Liver (tissue), 9 donors: ENCODE data around the gene GPS2. TPM values are rescaled to one million over a fixed set of nuclear protein-coding genes. Genes with fewer than 3 reads are reported as not detected.

Source experiments
- DNase-seq: peaks from one replicate; pipeline ENCODE4 v3.0.0-alpha.2; 2017; ENCODE audit warnings: low spot score
- H3K27ac ChIP-seq, 2 donors: one replicate each; pipeline ENCODE4 v1.7.0; 2013; ENCODE audit warnings: inconsistent platforms in 2 of 2, low read length in 2 of 2, control low read depth in 1 of 2, low read depth in 1 of 2, mild to moderate bottlenecking in 1 of 2
- H3K27me3 ChIP-seq, 4 donors: one replicate each; pipeline versions ENCODE4 v1.6.1 to v1.7.0; 2013; ENCODE audit warnings: low read length in 3 of 4, inconsistent platforms in 1 of 4, mild to moderate bottlenecking in 1 of 4, moderate library complexity in 1 of 4; ENCODE audit not compliant: control insufficient read depth in 4 of 4, insufficient read depth in 4 of 4
- H3K36me3 ChIP-seq, 4 donors: one replicate each; pipeline versions ENCODE4 v1.6.1 to v1.7.0; 2013; ENCODE audit warnings: low read length in 3 of 4, mild to moderate bottlenecking in 3 of 4, low read depth in 1 of 4, moderate library complexity in 1 of 4; ENCODE audit not compliant: control insufficient read depth in 4 of 4, insufficient read depth in 3 of 4
- H3K4me1 ChIP-seq, 4 donors: one replicate each; pipeline versions ENCODE4 v1.6.1 to v1.7.0; 2013; ENCODE audit warnings: low read length in 3 of 4, mild to moderate bottlenecking in 3 of 4, moderate library complexity in 1 of 4; ENCODE audit not compliant: control insufficient read depth in 4 of 4, insufficient read depth in 4 of 4
- H3K4me3 ChIP-seq, 3 donors: one replicate each; pipeline versions ENCODE4 v1.6.1 to v1.7.0; 2013; ENCODE audit warnings: low read length in 3 of 3, control low read depth in 1 of 3, low read depth in 1 of 3, mild to moderate bottlenecking in 1 of 3
- H3K9ac ChIP-seq, 2 donors: one replicate each; pipeline ENCODE4 v1.7.0; 2013; ENCODE audit warnings: low read length in 2 of 2, mild to moderate bottlenecking in 2 of 2, moderate library complexity in 2 of 2, control low read depth in 1 of 2, low read depth in 1 of 2
- H3K9me3 ChIP-seq, 4 donors: one replicate each; pipeline versions ENCODE4 v1.6.1 to v1.7.0; 2013; ENCODE audit warnings: low read length in 3 of 4; ENCODE audit not compliant: control insufficient read depth in 4 of 4
- ATF3 ChIP-seq: IDR thresholded peaks from 2 replicates; pipeline ENCODE4 v1.6.1; 2016; ENCODE audit warnings: antibody characterized with exemption
- CTCF ChIP-seq: fragments of 150-350 bp; IDR thresholded peaks from 2 replicates; pipeline ENCODE4 v1.5.1; 2017; ENCODE audit warnings: improper control_type of control experiment, low read depth, low read length; ENCODE audit not compliant: missing input control
- EGR1 ChIP-seq, 2 donors: IDR thresholded peaks; 2 replicates each; pipeline ENCODE4 v1.6.1; 2016 to 2018; ENCODE audit warnings: antibody characterized with exemption in 2 of 2, low read depth in 2 of 2
- FOXA1 ChIP-seq: IDR thresholded peaks from 2 replicates; pipeline ENCODE4 v1.6.1; 2016; ENCODE audit warnings: antibody characterized with exemption
- FOXA2 ChIP-seq: IDR thresholded peaks from 2 replicates; pipeline ENCODE4 v1.6.1; 2016; ENCODE audit warnings: antibody characterized with exemption
- GABPA ChIP-seq, 2 donors: IDR thresholded peaks in 1 of 2; conservative IDR thresholded peaks in 1 of 2; 2 replicates each; pipeline ENCODE4 v1.6.1; 2016; ENCODE audit warnings: antibody characterized with exemption in 2 of 2, mild to moderate bottlenecking in 1 of 2, moderate library complexity in 1 of 2
- HNF4A ChIP-seq, 2 donors: conservative IDR thresholded peaks; 2 replicates each; pipeline ENCODE4 v1.6.1; 2016; ENCODE audit warnings: antibody characterized with exemption in 2 of 2, mild to moderate bottlenecking in 2 of 2
- HNF4G ChIP-seq: IDR thresholded peaks from 2 replicates; pipeline ENCODE4 v1.6.1; 2016; ENCODE audit warnings: antibody characterized with exemption
- JUND ChIP-seq, 2 donors: IDR thresholded peaks; 2 replicates each; pipeline ENCODE4 v1.6.1; 2016; ENCODE audit warnings: antibody characterized with exemption in 2 of 2
- MAX ChIP-seq: IDR thresholded peaks from 2 replicates; pipeline ENCODE4 v1.6.1; 2016; ENCODE audit warnings: antibody characterized with exemption
- NR2F2 ChIP-seq: IDR thresholded peaks from 2 replicates; pipeline ENCODE4 v1.6.1; 2016; ENCODE audit warnings: antibody characterized with exemption
- REST ChIP-seq: IDR thresholded peaks from 2 replicates; pipeline ENCODE4 v1.6.1; 2016; ENCODE audit warnings: antibody characterized with exemption, mild to moderate bottlenecking
- RXRA ChIP-seq, 2 donors: IDR thresholded peaks; 2 replicates each; pipeline ENCODE4 v1.6.1; 2017 to 2018; ENCODE audit warnings: antibody characterized with exemption in 2 of 2, mild to moderate bottlenecking in 1 of 2
- SP1 ChIP-seq: IDR thresholded peaks from 2 replicates; pipeline ENCODE4 v1.6.1; 2018; ENCODE audit warnings: antibody characterized with exemption, mild to moderate bottlenecking
- TAF1 ChIP-seq: conservative IDR thresholded peaks from 2 replicates; pipeline ENCODE4 v1.6.1; 2016; ENCODE audit warnings: antibody characterized with exemption, mild to moderate bottlenecking
- YY1 ChIP-seq: IDR thresholded peaks from 2 replicates; pipeline ENCODE4 v1.6.1; 2016; ENCODE audit warnings: antibody characterized with exemption, mild to moderate bottlenecking
- ZBTB33 ChIP-seq: IDR thresholded peaks from 2 replicates; pipeline ENCODE4 v1.6.1; 2016; ENCODE audit warnings: antibody characterized with exemption
- WGBS: extraction: QIAGEN DNeasy Blood & Tissue Kit; methylation state at CpG from one replicate; pipeline ENCODE4 v1.1.7; 2013; 5-methylcytosine and 5-hydroxymethylcytosine counted together
- polyA plus RNA-seq, 2 donors: library from polyadenylated mRNA; stranded (reverse) in 1 of 2; unstranded in 1 of 2; fragments of 200-250 nt in 1 of 2; fragments of >200 nt in 1 of 2; fragmentation: Nextera tagmentation in 1 of 2; extraction: Ambion mirVana in 1 of 2; gene quantifications; one replicate each; pipeline versions ENCODE4 v1.2.1 to v1.2.3, GENCODE V29; 2013 to 2015
- total RNA-seq, 2 donors: library from RNA; depleted of rRNA; stranded (reverse); fragments of >200 nt; gene quantifications; one replicate each; pipeline ENCODE4 v1.2.3, GENCODE V29; 2014
- donor health status: healthy.
- donor health status: healthy.
- donor health status: healthy.
- donor health status: healthy.
- donor health status: healthy.

GPS2 gene
- total and polyA plus RNA-seq, 4 donors: 20.8 to 43.1 (median 22.8) TPM

- TF ChIP-seq HNF4G (no peak), RXRA (IDR thresholded peaks at IDR 0.05) (peak; percentile 52 to 73), FOXA2 (no peak), EGR1 (IDR thresholded peaks at IDR 0.05; ENCODE audit: low read depth in 2 of 2) (no peak), ATF3 (no peak), MAX (no peak), FOXA1 (peak; percentile 12)
Measured at GRCh38 chr17:7329374-7329996, 14.3 kb upstream of the GPS2 start (continued).

- DNase-seq: no peak
- Histone ChIP-seq H3K27ac (peak within 1 kb of the TSS; percentile 65 to 82), H3K36me3 (peaks cover 0 to 23% (median 8%) of the 10 kb centered on the region in 4 donors), H3K9me3 (no peaks in the 10 kb centered on the region), H3K9ac (peak within 1 kb of the TSS; percentile 57 to 68), H3K4me3 (peak within 1 kb of the TSS; percentile 70 to 93 (median 84)), H3K4me1 (peaks cover 8 to 22% (median 15%) of the 10 kb centered on the region in 4 donors), H3K27me3 (no peaks in the 10 kb centered on the region)
- WGBS: under 1% methylated on average over 50 of the region's 50 CpGs
- TF ChIP-seq ZBTB33 (no peak), HNF4G (no peak), GABPA (IDR thresholded peaks at IDR 0.05 in 1 of 2, conservative IDR thresholded peaks at IDR 0.05 in 1 of 2) (no peak), FOXA1 (no peak), EGR1 (IDR thresholded peaks at IDR 0.05; ENCODE audit: low read depth in 2 of 2) (no peak), JUND (IDR thresholded peaks at IDR 0.05) (no peak), NR2F2 (no peak), SP1 (no peak), HNF4A (conservative IDR thresholded peaks at IDR 0.05) (no peak)
Measured at GRCh38 chr17:7328840-7329373, 13.7 kb upstream of the GPS2 start, which contains the start of gene NEURL4. NEURL4 (minus strand) TSS chr17:7329335; CDS start chr17:7329312, 23 bp downstream.

- H3K27me3 ChIP-seq: no peaks in the 10 kb centered on the region
- no peak overlapping the region for H3K9ac ChIP-seq
- H3K9me3 ChIP-seq: no peaks in the 10 kb centered on the region
- TF ChIP-seq JUND (IDR thresholded peaks at IDR 0.05) (no peak), REST (no peak), GABPA (IDR thresholded peaks at IDR 0.05 in 1 of 2, conservative IDR thresholded peaks at IDR 0.05 in 1 of 2) (no peak), RXRA (IDR thresholded peaks at IDR 0.05) (no peak), SP1 (no peak), NR2F2 (no peak), FOXA1 (no peak), FOXA2 (no peak), CTCF (no peak), EGR1 (IDR thresholded peaks at IDR 0.05; ENCODE audit: low read depth in 2 of 2) (no peak), YY1 (no peak), TAF1 (no peak), ATF3 (no peak), ZBTB33 (no peak)
- no peak overlapping the region for H3K4me3 ChIP-seq
- peaks cover 8 to 22% (median 15%) of the 10 kb centered on the region in 4 donors for H3K4me1 ChIP-seq
- 88% methylated on average over 1 of the region's 1 CpG for WGBS
- DNase-seq: no peak
- H3K36me3 ChIP-seq: peaks cover 4 to 32% (median 13%) of the 10 kb centered on the region in 4 donors
- H3K27ac ChIP-seq: no peak overlapping the region
Measured at GRCh38 chr17:7328009-7328408, 12.8 kb upstream of the GPS2 start.
